ENCODE results near the gene MTSS2.
"Not testable (repeated sequence)": the region's sequence is repeated elsewhere in the genome, so short reads cannot be mapped to it uniquely, and the experiment has no call there.

The MTSS2 gene

GRCh38 chr16:70685061-70685937, 554 bp downstream of the MTSS2 start:
- no peak for DNase-seq

GRCh38 chr16:70684146-70685060, 1.4 kb downstream of the MTSS2 start:
- peak in 1 of 2 experiments; percentile 8 for DNase-seq

- no peak for DNase-seq
These were observed 2.5 kb downstream of the MTSS2 start for GRCh38 chr16:70683146-70683944.

- no peak for DNase-seq
These were observed 3.4 kb downstream of the MTSS2 start for GRCh38 chr16:70682239-70683145.

- DNase-seq: no peak
These were observed 4.2 kb downstream of the MTSS2 start for GRCh38 chr16:70681382-70682238.

- no peak for DNase-seq
These were observed 5.1 kb downstream of the MTSS2 start for GRCh38 chr16:70680495-70681381.

GRCh38 chr16:70679671-70680494, 6.0 kb downstream of the MTSS2 start:
- no peak for DNase-seq

GRCh38 chr16:70678898-70679670, 6.8 kb downstream of the MTSS2 start:
- DNase-seq: no peak

GRCh38 chr16:70678121-70678897, 7.5 kb downstream of the MTSS2 start:
- DNase-seq: no peak

- no peak for DNase-seq
These were observed 8.2 kb downstream of the MTSS2 start for GRCh38 chr16:70677499-70678120.

GRCh38 chr16:70676675-70677498, 9.0 kb downstream of the MTSS2 start:
- no peak for DNase-seq

- DNase-seq: peak in 1 of 2 experiments; percentile 9
These were observed 9.9 kb downstream of the MTSS2 start for GRCh38 chr16:70675851-70676513.

GRCh38 chr16:70674221-70675014, 11.4 kb downstream of the MTSS2 start:
- no peak for DNase-seq

- DNase-seq: not testable (repeated sequence)
These were observed 14.9 kb downstream of the MTSS2 start for GRCh38 chr16:70670938-70671337.

Measured in NCI-H446 (cell line).